Body of pancreas (tissue), 4 donors: Measurements from ENCODE around the gene P2RX3.

Source experiments
- POLR2A ChIP-seq, 3 donors: fragments of 450-650 bp; IDR thresholded peaks; one replicate each; pipeline ENCODE4 v1.6.1; 2016; ENCODE audit warnings: antibody characterized with exemption in 3 of 3, mild to moderate bottlenecking in 2 of 3
- TF ChIP-seq, protein P1 (sequence below), 7 experiments: fragments of 450-650 bp in 4 of 7; fragments of 200-600 bp in 3 of 7; sonication (generic) in 3 of 7; IDR thresholded peaks; one replicate each; pipeline ENCODE4 v1.5.1; 2016 to 2019; ENCODE audit warnings: antibody characterized with exemption in 7 of 7

- TF ChIP-seq, protein P1, sequence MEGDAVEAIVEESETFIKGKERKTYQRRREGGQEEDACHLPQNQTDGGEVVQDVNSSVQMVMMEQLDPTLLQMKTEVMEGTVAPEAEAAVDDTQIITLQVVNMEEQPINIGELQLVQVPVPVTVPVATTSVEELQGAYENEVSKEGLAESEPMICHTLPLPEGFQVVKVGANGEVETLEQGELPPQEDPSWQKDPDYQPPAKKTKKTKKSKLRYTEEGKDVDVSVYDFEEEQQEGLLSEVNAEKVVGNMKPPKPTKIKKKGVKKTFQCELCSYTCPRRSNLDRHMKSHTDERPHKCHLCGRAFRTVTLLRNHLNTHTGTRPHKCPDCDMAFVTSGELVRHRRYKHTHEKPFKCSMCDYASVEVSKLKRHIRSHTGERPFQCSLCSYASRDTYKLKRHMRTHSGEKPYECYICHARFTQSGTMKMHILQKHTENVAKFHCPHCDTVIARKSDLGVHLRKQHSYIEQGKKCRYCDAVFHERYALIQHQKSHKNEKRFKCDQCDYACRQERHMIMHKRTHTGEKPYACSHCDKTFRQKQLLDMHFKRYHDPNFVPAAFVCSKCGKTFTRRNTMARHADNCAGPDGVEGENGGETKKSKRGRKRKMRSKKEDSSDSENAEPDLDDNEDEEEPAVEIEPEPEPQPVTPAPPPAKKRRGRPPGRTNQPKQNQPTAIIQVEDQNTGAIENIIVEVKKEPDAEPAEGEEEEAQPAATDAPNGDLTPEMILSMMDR (IDR thresholded peaks at IDR 0.05): no peak
- TF ChIP-seq POLR2A (IDR thresholded peaks at IDR 0.05): no peak
Observed at GRCh38 chr11:57387289-57388030, 49.3 kb downstream of the P2RX3 start.
